SK-N-SH (cell line): ENCODE results near the gene BCL11B.

Source experiments
- RCOR1 ChIP-seq: fragments of 150-350 bp; IDR thresholded peaks from 2 replicates; pipeline ENCODE4 v1.6.1; 2017; ENCODE audit warnings: antibody characterized with exemption, low read length
- TAF1 ChIP-seq: IDR thresholded peaks from 2 replicates; pipeline ENCODE4 v1.6.1; 2012; ENCODE audit warnings: low read depth, mild to moderate bottlenecking, low read length, moderate library complexity, borderline replicate concordance
- TF ChIP-seq, protein P1 (sequence below): fragments of 200-600 bp; sonication (generic); IDR thresholded peaks from 2 replicates; pipeline ENCODE4 v1.6.1; 2017; ENCODE audit warnings: antibody characterized with exemption, mild to moderate bottlenecking, moderate library complexity

DNA sequence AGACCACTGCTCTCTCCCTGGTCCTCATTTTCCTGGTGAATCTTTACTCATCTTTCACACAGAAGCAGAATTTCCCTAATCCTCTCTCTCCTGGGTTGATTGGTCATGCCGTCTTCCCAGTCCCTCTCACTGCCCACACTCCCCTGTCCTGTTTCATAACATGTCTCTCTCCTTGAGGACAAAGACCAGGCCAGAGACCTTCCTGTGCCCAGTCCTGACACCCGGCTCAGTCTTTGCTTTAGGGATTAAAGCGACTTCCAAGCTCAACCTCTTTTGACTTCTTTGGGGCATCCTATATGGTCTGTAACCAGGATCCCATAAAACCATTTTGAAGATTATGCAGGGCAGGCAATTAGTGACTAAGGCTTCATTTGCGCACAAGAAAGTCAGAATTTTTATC, 105.5 kb downstream of the BCL11B start:
- TF ChIP-seq TAF1 (no peak), RCOR1 (no peak)
- TF ChIP-seq, protein P1, sequence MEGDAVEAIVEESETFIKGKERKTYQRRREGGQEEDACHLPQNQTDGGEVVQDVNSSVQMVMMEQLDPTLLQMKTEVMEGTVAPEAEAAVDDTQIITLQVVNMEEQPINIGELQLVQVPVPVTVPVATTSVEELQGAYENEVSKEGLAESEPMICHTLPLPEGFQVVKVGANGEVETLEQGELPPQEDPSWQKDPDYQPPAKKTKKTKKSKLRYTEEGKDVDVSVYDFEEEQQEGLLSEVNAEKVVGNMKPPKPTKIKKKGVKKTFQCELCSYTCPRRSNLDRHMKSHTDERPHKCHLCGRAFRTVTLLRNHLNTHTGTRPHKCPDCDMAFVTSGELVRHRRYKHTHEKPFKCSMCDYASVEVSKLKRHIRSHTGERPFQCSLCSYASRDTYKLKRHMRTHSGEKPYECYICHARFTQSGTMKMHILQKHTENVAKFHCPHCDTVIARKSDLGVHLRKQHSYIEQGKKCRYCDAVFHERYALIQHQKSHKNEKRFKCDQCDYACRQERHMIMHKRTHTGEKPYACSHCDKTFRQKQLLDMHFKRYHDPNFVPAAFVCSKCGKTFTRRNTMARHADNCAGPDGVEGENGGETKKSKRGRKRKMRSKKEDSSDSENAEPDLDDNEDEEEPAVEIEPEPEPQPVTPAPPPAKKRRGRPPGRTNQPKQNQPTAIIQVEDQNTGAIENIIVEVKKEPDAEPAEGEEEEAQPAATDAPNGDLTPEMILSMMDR = no peak
